ENCODE results near the gene SRF. TPM values are rescaled to one million over a fixed set of nuclear protein-coding genes. Genes with fewer than 3 reads are reported as not detected.

SRF gene
- polyA plus RNA-seq, 4 donors, result 31.3 to 33.1 (median 31.5) TPM

Other genes with a start within 250 kb of the SRF start
- gene CNPY3, start 241.8 kb upstream of the SRF start, polyA plus RNA-seq (ENCODE audit: insufficient read length in 4 of 4), result 10 to 100 TPM; 54.2 to 65.9 (median 61.5) TPM
- 1 to 10 TPM in 2 of 4 donors, under 1 TPM in 2; 0.72 to 1.1 (median 0.95) TPM for gene GNMT, start 210.5 kb upstream of the SRF start, polyA plus RNA-seq (ENCODE audit: insufficient read length in 4 of 4)
- gene PEX6, start 192.1 kb upstream of the SRF start, polyA plus RNA-seq (ENCODE audit: insufficient read length in 4 of 4), result 10 to 100 TPM; 20.5 to 24.5 (median 22.4) TPM
- gene PPP2R5D, start 186.7 kb upstream of the SRF start, polyA plus RNA-seq (ENCODE audit: insufficient read length in 4 of 4), result 10 to 100 TPM; 63.3 to 70.8 (median 66.6) TPM
- 10 to 100 TPM; 86.6 to 99.6 (median 89.4) TPM for gene MEA1, start 157.3 kb upstream of the SRF start, polyA plus RNA-seq (ENCODE audit: insufficient read length in 4 of 4)
- 100 to 1,000 TPM in 2 of 4 donors, 10 to 100 TPM in 2; 98.2 to 109 (median 99.7) TPM for gene KLHDC3, start 157.0 kb upstream of the SRF start, polyA plus RNA-seq (ENCODE audit: insufficient read length in 4 of 4)
- gene RRP36, start 149.6 kb upstream of the SRF start, polyA plus RNA-seq (ENCODE audit: insufficient read length in 4 of 4), result 10 to 100 TPM; 56.2 to 59.8 (median 59.4) TPM
- 10 to 100 TPM; 49.4 to 56.9 (median 50.7) TPM for gene CUL7, start 117.4 kb upstream of the SRF start, polyA plus RNA-seq (ENCODE audit: insufficient read length in 4 of 4)
- gene MRPL2, start 111.8 kb upstream of the SRF start, polyA plus RNA-seq (ENCODE audit: insufficient read length in 4 of 4), result 10 to 100 TPM; 60.4 to 71.6 (median 62.7) TPM
- 10 to 100 TPM; 46.2 to 60.0 (median 53.8) TPM for gene KLC4, start 111.6 kb upstream of the SRF start, polyA plus RNA-seq (ENCODE audit: insufficient read length in 4 of 4)
- 100 to 1,000 TPM; 234 to 249 (median 244) TPM for gene PTK7, start 95.0 kb upstream of the SRF start, polyA plus RNA-seq (ENCODE audit: insufficient read length in 4 of 4)
- 10 to 100 TPM; 29.7 to 35.3 (median 32.5) TPM for gene CUL9, start 10.9 kb downstream of the SRF start, polyA plus RNA-seq (ENCODE audit: insufficient read length in 4 of 4)
- 100 to 1,000 TPM in 1 of 4 donors, 10 to 100 TPM in 3; 52.9 to 104 (median 59.9) TPM for gene DNPH1, start 58.2 kb downstream of the SRF start, polyA plus RNA-seq (ENCODE audit: insufficient read length in 4 of 4)
- under 1 TPM; 0.25 to 0.39 (median 0.28) TPM for gene TTBK1, start 72.2 kb downstream of the SRF start, polyA plus RNA-seq (ENCODE audit: insufficient read length in 4 of 4)
- gene SLC22A7, start 127.0 kb downstream of the SRF start, polyA plus RNA-seq (ENCODE audit: insufficient read length in 4 of 4), result 1 to 10 TPM in 1 of 4 donors, under 1 TPM in 3; 0.24 to 2.5 (median 0.86) TPM
- gene CRIP3, start 137.6 kb downstream of the SRF start, polyA plus RNA-seq (ENCODE audit: insufficient read length in 4 of 4), result 1 to 10 TPM; 2.2 to 3.9 (median 3.7) TPM
- gene ZNF318, start 198.4 kb downstream of the SRF start, polyA plus RNA-seq (ENCODE audit: insufficient read length in 4 of 4), result 10 to 100 TPM; 22.1 to 29.4 (median 28.1) TPM

Data from right renal pelvis (tissue), 4 donors.